Measurements from ENCODE around the gene MTERF4.

GRCh38 chr2:241132538-241133435 lies 30.7 kb upstream of the MTERF4 start:
- TF ChIP-seq CTCF (IDR thresholded peaks at IDR 0.05; ENCODE audit: low read length), result no peak
- no peak for TF ChIP-seq EZH2phosphoT487 (IDR thresholded peaks at IDR 0.05; ENCODE audit: low read length)

All from MM.1S (cell line).